Activated CD4-positive, alpha-beta T cell treated with anti-CD3 and anti-CD28 coated beads, Interleukin-2, Interleukin-4, amounts not matched to agents 100 ng/mL and 50 ng/mL, durations not matched to agents 16 hours and 8 hours (primary cell): ENCODE data around the gene ATP2B3.
A peak's percentile ranks its signal among the peaks of the same experiment; 100 is the strongest.

Source experiments
- DNase-seq: peaks from one replicate; pipeline ENCODE4 v3.0.0-alpha.2; 2020; ENCODE audit warnings: low spot score

Gene ATP2B3

GRCh38 chrX:153537526-153538295, 20.3 kb downstream of the ATP2B3 start:
- no peak for DNase-seq

DNA sequence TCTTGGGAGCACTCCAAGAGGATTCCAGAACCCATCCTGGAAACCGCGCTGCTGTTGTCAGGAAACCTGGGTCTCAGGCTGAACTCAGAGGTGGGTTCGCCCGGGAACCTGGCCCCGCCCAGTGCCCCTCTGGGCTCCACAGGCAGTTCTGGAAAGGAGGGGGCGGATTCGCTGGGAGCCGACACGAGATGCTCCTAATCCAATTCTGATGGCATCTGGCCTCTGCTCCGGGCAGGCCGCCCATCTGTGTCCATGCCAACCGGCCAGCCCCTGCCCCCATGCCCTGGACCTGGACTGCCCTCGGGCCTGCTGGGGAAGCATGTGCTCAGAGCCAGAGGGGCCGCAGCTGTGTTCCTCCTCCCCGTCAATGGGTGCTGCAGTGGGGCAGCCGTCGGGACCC, 21.0 kb downstream of the ATP2B3 start:
- no peak for DNase-seq

DNA sequence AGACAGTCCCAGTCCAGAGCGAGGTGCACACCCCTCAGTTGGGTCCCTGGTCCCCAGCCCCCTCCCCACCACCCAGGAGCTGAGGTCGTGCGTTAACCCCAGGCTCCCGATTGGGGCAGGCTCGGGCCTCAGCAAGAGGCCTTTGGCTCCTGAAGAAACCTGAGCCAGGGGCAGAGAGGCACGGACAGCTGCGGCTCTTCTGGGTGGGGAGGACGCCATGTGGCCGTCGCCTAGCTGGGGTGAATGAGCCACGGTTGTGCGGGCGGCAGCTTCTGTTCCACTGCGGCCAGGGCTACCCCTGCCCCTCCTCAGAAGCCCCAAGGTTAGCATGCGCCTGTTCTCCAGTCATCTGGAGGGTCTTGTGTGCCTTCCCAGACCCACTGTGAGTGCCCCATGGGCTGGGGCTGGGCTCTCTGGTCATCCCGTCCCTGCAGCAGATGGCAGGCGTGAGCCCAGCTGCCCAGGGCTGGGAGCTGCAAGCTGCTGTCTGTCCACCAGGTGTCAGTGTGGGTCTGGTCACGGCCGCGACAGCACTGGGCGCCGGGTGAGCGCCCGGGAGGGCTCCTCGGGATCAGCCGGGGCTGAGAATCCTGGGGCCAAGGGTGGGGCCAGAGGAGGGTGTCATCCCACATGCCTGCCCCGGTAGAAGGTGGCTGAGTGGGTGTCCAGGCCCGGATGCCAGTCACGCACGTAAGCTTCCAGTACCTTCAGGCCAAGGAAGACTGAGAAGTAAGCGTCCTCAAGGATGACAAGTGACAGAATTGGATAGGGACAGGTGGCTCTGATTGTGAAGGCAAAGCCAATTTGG, 21.9 kb downstream of the ATP2B3 start:
- peak; percentile 69 for DNase-seq

DNA sequence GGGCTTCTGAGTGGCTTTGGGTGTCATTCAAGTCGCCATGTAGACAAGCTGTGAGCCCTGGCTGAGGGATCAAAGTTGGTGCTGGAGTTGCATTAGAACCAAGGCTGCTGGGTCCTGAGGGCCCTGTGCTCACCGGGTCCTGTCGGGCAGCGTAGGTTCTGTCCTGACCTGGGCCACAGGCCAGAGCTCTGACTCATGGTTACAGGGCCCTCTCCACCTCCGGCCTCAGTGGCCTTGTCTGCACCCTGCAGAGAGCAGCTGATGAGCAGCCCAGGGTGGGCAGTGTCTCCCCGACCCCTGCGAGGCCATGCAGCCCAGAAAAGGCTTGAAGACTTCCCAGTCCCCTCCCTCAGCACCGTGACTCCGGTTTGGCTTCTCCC, 22.5 kb downstream of the ATP2B3 start:
- DNase-seq = no peak

DNA sequence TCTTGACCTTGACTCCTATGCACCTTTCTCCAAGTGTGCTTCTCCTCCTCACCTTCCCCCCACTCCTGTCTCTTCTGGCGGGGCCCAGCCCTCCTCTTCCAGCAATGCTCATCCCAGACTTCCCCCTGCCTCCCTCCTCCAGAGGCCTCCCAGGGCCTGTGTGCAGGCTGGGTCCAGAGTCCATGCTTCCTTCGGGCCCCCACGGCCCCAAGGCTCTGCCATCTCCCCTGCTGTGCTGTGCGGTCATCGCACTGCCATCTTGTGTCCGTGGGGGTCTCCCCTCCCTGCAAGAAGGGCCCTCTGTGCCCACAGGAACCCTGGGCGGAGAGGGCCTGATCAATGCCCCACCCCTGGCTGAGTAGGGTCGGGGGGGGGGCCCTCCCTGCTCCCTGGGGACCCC, 27.3 kb downstream of the ATP2B3 start:
- no peak for DNase-seq

DNA sequence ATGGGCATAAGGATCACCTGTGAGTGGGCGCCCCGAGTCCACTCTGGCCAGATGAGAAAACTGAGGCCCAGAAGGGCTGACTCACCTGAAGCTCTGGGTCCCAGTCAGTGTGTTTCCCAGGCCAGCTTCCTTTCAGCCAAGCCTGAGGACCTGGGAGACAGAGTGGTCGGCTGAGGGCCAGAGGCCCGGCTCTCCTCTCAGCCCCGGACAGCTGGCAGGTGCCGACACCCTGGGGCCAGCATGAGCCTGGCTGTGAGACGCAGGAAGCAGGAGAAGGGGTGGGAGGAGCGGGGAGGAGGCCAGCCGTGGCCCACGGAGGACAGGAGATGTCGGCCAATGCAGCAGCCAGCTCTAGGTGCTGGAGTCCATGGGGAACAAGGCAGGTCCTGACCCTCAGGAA, 28.9 kb downstream of the ATP2B3 start:
- DNase-seq = no peak

DNA sequence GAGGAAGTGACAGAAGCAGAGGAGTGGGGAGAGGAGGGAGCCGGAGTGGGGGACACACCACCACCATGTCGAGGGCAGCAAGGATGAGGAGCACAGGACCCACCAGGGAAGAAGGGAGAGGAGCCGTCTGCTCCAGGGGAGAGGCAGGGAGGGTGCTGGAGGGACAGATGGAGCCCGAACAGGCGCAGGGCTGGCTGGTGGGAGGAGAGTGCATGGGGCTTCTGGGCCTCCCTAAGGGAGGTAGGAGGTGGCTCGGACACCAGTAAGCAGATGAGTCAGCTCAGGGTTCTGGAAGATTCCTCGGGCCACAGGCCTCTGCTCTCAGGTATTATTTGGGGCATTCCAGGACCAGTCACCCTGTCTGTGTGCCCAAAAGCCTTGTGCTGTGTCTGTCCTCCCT, 29.8 kb downstream of the ATP2B3 start:
- no peak for DNase-seq

- DNase-seq = no peak
Observed at GRCh38 chrX:153549231-153549630, 31.8 kb downstream of the ATP2B3 start.

DNA sequence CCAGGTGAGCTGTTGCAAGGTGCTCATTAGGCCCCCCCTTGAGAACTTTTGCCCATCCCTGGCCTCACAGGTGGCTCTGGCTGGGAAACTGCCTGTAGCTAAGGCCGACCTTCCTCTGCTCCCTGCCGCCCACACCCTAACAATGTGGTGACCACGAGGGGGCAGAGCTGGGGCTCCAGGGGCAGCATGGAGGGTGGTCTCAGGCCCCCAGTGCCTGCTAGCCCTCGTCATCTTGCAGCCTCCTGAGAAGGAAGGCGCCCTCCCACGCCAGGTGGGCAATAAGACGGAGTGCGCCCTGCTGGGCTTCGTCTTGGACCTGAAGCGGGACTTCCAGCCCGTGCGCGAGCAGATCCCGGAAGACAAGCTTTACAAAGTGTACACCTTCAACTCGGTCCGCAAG, 32.4 kb downstream of the ATP2B3 start:
- no peak for DNase-seq

DNA sequence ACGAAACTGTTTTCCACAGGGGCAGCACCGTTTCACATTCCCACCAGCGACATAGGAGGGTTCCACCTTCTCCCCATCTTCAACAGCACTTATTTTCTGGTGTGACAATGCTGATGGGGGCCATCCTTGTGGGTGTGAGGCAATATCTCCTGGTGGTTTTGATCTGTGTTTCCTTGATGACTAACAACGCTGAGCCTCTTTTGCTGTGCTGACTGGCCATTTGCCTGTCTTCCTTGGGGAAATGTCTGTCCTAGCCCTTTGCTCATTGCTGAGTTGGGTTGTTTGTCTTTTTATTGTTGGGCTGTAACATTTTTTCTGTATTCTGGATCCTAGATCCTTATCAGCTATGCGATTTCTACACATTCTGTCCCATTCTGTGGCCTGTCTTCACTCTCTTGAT, 33.7 kb downstream of the ATP2B3 start:
- DNase-seq = no peak

DNA sequence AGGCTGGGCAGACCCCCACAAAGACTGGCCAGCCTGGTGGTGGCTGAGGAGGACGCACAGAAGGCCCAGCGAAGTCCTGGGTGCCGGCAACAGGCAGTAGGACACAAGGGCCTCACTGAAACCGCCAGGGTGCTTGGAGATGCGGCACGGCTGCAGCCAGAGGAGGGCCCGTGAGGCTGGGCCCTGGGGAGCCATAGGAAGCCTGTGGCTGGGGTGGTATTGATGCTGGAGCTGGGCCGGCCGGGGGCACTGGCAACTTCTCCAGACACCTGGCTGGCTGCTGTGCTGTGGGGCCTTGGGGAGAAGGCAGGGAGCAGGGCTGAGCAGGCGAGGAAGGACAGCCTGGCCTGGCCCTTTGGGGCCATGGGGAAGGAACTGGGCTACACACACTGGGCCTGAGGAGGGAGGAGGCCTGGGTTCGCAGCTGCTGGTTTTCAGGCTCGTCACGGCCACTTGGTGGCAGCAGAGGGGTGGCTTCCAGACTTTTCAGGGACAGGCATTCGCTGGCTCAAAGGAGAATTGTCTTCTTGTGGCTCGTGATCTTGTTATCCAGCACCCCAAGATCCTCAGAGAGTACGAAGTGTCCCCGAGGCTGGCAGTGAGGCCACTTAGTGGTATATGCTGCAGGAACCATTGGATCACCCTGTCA, 37.2 kb downstream of the ATP2B3 start:
- DNase-seq = peak; percentile 51

DNA sequence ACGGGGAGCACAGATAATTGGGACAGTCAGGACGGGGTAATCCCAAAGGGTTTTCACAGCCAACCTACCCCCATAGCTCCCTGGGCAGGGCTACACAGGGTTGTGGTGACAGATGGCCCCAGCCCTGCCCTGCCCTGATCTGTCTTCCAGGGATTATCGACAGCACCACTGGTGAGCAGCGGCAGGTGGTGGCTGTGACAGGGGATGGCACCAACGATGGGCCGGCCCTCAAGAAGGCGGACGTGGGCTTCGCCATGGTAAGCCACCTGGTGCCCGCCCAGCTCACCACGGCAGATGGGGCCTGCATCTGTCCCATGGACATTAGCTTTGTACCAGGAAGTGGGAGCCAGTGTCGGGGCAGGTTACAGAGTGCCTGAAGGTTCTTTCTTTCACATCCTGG, 39.3 kb downstream of the ATP2B3 start:
- no peak for DNase-seq

- no peak for DNase-seq
Observed at GRCh38 chrX:153557618-153558355, 40.3 kb downstream of the ATP2B3 start.

DNA sequence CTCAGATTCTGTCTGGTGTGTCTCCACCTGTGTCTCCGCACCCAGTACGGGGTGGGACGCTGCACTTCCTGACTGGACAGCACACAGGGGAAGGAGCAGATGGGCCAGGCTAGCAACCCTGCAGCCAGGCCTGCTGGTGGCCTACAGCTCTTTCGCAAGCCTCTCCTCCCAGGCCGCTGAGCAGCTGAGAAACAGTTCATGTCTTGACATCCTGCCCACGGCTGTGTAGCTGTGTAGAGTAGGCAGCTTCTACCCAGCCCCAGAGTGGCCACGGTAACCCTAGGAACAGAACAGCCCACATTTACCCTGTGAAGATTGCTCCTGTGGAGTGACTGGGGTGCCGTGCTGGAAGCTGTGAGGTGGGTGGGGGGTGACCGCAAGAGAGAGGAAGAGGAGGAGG, 42.6 kb downstream of the ATP2B3 start:
- DNase-seq = no peak

- no peak for DNase-seq
Observed at GRCh38 chrX:153560466-153560865, 43.0 kb downstream of the ATP2B3 start.

DNA sequence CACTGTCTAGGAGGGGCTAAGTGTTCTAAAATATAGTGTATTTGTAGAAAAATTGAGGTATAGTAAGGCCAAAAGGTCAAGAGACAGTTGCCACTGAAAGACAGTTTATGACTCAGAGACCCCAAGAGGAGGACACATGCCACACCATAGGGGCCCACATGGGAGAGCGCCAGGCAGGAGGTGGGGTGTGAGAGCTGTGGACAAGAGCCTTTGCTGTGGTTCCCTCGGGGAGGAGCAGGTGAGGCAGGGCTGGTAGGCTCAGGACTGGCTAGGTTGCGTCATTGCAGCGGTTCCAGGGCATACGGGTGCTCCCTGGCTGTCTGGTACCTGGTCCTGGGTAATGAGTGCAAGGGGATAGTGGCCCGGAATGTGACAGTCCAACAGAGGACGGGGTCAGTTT, 43.9 kb downstream of the ATP2B3 start:
- no peak for DNase-seq

DNA sequence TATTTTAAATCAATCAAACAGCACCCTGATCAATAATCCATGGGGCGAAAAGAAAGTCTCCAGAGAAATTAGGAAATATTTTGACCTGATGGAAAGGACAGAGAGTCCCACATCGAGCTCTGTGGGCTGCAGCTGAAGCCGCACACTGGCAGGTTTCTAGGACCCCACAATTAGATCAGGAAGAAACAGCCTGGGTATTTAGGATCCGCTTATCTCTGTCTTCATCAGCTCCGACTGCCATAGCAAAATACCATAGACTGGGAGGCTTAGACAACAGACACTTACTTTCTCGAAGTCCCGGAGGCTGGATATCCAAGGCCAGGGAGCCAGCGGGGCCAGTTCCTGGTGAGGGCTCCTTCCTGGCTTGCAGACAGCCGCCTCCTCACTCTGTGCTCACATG, 45.1 kb downstream of the ATP2B3 start:
- no peak for DNase-seq

- DNase-seq = no peak
Observed at GRCh38 chrX:153564047-153564606, 46.7 kb downstream of the ATP2B3 start.

DNA sequence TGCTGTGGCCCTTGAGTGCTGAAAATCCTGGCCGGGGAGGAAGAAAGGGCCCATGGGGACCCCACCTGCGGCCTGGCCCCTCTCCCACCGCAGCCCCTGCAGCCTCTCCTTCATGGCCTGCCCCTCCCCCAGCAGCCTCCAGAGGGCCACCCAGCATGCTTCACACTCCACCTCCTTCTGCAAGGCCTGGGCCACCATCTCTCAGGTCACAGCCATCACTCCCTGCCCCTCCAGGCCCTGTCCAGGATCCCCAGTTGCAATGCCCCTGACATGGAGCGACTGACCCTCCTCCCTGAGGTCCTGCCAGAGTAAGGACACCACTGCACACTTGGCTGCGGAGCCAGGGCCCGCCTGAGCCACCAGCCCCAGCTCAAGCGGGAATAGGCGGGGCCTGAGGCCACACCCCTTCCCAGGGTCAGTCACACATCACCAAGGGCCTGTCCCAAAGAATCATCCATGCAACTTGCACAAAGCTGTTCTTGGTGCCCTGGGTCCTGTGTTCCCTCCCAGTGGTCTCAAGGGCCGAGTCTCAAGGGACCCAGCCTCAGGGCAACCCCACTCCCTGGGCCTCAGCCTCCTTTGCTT, 48.6 kb downstream of the ATP2B3 start:
- DNase-seq = no peak

- DNase-seq = no peak
Observed at GRCh38 chrX:153568451-153569011, 51.1 kb downstream of the ATP2B3 start.

- DNase-seq = no peak
Observed at GRCh38 chrX:153569475-153569874, 52.0 kb downstream of the ATP2B3 start.
